Measurements from ENCODE around the gene EMC8. TPM values are rescaled to one million over a fixed set of nuclear protein-coding genes. Genes with fewer than 3 reads are reported as not detected.
A peak's percentile ranks its signal among the peaks of the same experiment; 100 is the strongest.
"Not testable (repeated sequence)": the region's sequence is repeated elsewhere in the genome, so short reads cannot be mapped to it uniquely, and the experiment has no call there.

Gene EMC8
- total RNA-seq, 1 donor from 2014 or later: 25.4 TPM

DNA sequence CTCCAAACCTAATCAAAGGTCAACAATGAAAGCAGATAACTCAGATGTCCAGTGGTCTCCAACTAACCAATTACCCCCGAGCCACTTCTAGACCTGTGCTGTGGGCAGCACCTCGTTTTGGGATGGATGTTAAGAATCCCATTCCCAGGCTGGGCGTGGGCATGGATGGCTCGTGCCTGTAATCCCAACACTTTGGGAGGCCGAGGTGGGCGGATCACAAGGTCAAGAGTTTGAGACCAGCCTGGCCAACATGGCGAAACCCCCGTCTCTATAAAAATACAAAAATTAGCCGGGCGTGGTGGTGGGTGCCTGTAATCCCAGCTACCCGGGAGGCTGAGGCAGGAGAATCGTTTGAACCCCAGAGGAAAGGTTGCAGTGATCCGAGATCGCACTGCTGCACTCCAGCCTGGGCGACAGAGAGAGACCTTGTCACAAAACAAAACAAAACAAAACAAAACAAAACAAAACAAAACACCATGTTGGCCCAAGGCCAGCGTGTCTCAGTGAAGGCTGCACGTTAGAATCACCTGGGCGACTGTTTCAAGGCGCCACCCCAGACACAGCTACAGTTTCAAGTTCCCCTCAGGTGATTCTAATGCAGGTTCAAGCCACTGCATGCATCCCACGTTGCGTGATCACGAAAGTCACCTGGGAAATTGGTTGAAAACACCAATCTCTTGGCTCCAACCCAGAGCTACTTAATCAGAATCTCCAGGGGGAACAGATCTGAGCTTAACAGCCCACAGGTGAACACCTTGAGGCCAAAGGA, 21.4 kb upstream of the EMC8 start:
- no peak for ATAC-seq
- intact Hi-C loops (cut with micrococcal nuclease): loop anchor here (2.0 to 10.0 kb wide), 2 partner anchors 164 to 194 kb away; no protein-coding TSS in a partner anchor
- no peak for DNase-seq

DNA sequence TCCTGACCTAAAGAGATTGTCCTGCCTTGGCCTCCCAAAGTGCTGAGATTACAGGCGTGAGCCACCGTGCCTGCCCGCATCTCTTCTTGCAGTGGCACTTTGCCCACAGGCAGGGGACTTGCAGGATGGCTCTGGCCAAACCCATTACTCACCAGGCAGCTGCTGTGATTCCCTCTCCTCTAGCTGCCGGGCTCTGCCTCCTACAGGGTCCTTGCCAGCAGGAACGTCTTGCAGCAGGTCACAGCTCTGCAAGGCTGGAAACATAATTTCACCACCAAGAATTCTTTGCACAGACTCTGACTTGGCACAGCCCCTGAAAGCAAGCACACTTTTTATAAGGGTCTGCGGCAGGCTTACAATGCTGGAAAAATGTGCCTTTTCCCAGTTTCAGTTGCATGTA, 20.4 kb upstream of the EMC8 start:
- intact Hi-C loops (cut with micrococcal nuclease): loop anchor here (2.0 to 10.0 kb wide), 2 partner anchors 165 to 195 kb away; no protein-coding TSS in a partner anchor
- DNase-seq (no peak), ATAC-seq (no peak)

DNA sequence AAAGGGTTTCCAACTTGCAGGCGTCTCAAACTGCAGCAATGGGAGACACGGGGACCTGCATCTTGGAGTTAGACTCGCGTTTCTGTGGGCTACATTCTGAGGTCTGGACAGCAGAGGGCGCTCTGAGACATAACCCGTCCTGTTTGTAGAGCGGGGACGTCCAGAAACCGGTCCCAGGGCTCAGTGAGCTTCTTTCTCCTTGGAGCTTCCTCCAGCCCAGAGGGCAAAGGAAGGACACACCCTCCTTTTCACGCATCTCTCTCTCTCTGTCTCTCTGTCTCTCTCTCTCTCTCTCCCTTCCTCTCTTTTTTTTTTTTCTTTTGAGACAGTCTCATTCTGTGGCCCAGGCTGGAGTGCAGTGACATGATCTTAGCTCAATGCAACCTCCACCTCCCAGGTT, 19.9 kb upstream of the EMC8 start:
- intact Hi-C loops (cut with micrococcal nuclease): no loop called here
- DNase-seq (peak; percentile 85), ATAC-seq (peak; percentile 71)

DNA sequence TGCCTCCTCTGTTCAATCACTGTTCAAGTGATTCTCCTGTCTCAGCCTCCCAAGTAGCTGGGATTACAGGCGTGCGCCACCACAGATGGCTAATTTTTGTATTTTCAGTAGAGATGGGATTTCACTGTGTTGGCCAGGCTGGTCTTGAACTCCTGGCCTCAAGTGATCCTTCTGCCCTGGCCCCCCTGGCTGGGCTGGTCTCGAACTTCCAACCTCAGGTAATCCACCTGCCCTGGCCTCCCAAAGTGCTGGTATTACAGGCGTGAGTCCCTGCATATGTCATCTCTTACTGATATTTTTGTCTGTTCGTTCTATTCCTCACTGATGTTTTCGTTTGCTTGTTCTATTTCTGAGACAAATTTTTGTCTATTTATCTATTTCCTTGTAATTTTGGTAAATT, 17.9 kb upstream of the EMC8 start:
- intact Hi-C loops (cut with micrococcal nuclease); DNase-seq; ATAC-seq: not testable (repeated sequence)

DNA sequence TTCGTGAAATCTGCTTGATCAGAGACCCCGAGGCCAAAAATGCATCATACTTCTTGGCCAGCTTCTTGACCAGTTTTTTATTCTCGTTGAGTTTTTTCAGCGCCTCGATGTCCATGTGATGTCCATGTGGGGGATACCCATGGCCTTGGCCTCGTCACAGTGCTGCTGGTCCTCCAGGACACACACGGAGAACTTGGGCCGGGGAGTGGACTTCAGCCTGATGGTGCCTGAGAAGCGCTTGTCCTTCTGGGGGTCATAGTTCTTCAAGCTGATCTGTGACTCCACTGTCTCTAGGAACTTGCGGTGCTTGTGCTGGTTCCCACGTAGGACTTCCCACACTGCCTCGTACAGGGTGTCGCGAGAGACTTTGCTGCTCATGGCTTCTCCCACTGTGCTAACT, 16.8 kb upstream of the EMC8 start:
- intact Hi-C loops (cut with micrococcal nuclease): no loop called here
- DNase-seq (no peak), ATAC-seq (no peak)

DNA sequence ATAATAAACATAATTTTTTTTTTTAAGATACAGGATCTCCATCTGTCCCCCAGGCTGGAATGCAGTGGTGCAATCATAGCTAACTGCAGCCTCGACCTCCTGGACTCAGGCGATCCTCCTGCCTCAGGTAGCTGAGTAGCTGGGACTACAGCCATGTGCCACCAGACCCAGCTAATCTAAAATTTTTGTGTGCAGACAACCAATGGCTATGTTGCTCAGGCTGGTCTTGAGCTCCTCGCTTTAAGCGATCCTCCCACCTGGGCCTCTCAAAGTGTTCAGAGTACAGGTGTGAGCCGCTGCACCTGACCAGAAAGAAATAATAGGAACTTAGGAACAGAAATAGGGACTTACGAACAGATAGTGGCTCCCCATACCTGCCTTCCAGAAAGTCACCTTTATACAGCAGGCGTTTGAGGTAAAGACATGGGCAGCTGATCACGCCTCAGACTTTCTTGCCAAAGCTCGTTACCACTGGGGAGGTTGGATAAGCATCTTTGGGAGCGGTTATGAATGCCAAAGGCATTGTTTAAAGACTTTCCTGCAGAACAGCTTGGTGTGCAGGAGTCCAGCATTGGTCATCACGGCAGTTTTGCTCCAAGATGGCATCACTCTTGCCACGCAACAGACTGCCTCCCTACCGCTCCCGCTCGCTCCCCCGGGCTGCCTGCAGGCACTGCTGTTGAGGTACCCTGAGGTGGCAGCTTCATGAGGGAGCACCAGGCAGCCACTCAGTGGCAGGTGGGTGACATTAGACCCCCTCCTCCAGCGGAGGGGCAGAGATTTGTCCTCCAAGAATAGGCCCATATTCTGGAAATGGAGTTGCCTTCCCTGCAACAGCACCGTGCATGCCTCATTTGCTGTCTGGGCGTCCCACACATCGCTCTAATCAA, 13.7 kb upstream of the EMC8 start:
- intact Hi-C loops (cut with micrococcal nuclease): no loop called here
- no peak for DNase-seq
- ATAC-seq: no peak

DNA sequence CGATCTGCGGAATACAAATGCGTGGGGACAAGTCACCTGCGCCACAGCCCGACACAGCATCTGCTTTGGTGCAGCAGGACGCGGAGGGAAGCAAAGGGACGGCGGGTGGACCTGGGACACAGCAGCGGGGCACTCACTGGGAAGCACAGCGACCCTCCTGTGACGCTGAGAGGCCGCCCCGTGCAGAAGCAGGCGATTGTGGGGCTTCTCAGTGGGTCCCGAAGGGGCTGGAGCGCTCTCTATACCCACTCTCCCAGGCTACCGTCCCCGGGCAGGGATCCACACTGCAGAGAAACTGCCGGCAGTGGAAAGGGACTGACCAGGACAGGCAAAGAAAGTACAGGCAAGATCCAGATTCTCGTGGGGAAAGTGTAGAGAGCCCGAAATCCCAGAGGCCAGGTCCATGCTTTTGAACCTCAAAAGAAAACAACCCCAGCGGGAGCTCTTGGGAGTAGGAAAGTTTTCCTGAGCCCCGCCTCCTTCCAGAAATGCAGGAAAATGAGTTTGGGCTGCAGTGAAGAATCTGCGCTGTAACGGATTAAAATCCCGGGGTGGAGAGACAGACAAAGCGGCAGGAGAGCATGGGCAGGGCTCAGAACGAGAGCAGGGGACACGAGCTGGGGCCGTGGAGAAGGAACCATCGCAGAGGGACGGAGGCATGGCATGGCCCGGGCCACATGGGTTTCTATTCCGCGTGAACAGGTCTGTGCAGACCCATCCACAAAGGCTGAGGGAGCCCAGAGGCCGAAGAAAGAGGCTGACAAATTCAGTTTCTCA, 12.9 kb upstream of the EMC8 start:
- intact Hi-C loops (cut with micrococcal nuclease): no loop called here
- ATAC-seq (no peak), DNase-seq (no peak)

DNA sequence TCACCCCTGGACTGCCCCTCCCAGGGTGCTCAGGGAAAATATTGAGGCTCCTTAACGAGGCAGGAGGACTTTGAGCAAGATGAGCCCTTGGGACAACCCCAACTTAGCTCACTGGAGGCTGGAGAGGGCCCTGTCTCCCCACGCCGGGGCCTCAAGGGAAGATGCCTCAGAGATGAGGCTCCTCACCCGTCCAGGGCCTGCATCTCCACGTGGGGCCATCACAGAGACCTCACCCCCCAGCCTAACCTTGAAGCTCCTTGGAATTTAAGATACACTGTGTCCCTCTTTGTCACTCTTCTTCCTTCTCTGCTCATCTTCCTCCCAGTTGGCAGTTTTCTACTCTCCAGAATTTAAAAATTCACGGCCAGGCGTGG, 11.4 kb upstream of the EMC8 start:
- intact Hi-C loops (cut with micrococcal nuclease): no loop called here
- DNase-seq (no peak), ATAC-seq (no peak)

DNA sequence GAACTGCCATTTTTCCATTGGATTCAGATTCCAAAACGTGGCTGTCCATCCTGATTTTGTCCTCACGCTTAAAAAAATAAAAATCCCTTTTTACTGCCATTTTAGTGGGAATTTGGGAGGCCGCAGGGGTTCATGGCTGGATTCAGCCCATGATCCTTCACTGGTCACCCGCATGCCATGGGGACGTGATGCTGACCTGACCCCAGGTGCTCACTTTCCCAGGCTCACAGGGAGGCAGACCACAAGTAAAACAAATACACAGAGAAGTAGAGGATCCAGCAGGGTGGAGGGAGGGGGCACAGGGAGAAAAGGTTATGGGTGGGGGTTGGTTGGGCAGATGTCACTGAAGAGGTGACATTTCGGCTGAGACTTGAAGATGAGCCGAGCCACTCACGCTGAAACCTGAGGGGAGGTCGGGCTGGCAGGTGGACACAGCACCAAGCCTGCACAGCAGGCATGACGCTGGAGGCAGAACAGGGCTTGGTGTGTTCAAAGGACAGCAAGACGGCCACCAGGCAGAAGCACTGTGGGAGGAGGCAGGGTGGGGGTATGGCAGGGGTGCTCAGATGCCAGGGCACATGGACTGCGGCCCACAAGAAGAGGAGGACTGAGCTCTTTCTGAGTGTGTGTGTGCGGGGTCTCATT, 10.9 kb upstream of the EMC8 start:
- DNase-seq (no peak), ATAC-seq (no peak)
- intact Hi-C loops (cut with micrococcal nuclease): no loop called here

DNA sequence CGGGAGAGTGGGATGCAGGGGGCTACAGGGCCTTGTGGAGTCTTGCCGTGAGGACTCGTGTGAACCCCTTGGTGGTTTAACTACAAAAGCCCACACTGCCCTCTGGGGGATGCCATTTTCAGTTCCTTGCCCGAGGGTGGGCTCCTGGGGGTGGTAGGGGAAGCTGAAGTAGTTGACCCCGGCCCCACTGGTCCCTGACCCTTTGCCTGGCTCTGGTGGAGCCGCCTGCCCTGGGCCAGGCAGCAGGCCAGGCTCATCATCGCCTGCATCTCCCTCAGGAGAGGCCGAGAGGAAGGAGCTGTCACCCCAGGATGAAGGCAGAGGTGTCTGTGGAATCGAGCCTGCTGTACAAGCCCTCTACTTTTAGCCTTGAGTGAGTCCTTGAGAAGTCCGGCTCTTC, 10.3 kb upstream of the EMC8 start:
- ATAC-seq (no peak), DNase-seq (no peak)
- intact Hi-C loops (cut with micrococcal nuclease): no loop called here

DNA sequence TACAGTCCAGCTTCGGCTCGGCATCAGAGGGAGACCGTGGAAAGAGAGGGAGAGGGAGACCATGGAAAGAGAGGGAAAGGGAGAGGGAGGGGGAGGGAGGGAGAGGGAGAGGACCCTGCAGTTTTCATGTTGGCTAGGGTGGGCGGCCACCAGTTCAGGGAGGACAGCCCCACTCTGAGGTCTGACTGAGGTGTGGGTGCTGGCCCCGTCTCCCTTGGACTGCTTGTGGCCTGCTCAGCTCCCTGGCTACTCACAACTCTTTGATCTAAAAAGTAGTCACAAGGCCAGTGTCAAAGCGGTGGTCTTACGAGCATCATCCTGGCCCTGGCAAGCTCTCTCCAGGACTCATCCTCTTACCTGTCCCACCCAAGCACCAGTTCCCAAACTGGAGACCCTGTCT, 9.6 kb upstream of the EMC8 start:
- ATAC-seq (no peak), DNase-seq (no peak)
- intact Hi-C loops (cut with micrococcal nuclease): no loop called here

DNA sequence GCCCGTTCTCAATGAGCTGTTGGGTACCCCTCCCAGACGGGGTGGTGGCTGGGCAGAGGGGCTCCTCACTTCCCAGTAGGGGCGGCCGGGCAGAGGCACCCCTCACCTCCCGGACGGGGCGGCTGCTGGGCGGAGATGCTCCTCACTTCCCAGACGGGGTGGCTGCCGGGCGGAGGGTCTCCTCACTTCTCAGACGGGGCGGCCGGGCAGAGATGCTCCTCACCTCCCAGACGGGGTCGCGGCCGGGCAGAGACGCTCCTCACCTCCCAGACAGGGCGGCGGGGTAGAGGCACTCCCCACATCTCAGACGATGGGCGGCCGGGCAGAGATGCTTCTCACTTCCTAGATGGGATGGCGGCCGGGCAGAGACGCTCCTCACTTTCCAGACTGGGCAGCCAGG, 8.8 kb upstream of the EMC8 start:
- DNase-seq; intact Hi-C loops (cut with micrococcal nuclease); ATAC-seq: not testable (repeated sequence)

DNA sequence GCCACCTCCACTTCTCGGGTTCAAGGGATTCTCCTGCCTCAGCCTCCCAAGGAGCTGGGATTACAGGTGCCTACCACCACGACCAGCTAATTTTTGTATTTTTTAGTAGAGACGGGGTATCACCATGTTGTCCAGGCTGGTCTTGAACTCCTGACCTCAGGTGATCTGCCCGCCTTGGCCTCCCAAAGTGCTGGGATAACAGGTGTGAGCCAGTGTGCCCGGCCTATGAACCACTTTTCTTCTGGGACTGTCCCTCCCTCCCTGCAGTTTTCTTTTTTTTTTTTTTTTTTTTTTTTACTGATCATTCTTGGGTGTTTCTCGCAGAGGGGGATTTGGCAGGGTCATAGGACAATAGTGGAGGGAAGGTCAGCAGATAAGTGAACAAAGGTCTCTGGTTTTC, 8.0 kb upstream of the EMC8 start:
- ATAC-seq: not testable (repeated sequence)

DNA sequence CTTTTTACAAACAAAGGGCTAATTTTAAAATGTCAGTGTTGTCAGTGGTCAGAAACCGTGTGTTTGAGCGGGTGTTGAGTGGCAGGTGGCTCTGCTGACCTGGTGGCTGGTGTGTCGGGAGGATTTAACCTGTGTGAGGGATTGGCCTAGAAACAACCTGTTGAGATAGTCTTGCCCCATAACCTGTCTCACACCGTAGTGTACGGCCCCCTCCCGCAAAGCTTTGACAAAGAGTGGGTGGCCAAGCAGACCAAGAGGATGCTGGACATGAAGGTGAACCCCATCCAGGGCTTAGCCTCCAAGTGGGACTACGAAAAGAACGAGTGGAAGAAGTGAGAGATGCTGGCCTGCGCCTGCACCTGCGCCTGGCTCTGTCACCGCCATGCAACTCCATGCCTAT, 7.2 kb upstream of the EMC8 start:
- DNase-seq (no peak), ATAC-seq (no peak)
- intact Hi-C loops (cut with micrococcal nuclease): no loop called here

More for the DNA sequence above, 8.0 kb upstream of the EMC8 start:
- DNase-seq; intact Hi-C loops (cut with micrococcal nuclease): not testable (repeated sequence)

DNA sequence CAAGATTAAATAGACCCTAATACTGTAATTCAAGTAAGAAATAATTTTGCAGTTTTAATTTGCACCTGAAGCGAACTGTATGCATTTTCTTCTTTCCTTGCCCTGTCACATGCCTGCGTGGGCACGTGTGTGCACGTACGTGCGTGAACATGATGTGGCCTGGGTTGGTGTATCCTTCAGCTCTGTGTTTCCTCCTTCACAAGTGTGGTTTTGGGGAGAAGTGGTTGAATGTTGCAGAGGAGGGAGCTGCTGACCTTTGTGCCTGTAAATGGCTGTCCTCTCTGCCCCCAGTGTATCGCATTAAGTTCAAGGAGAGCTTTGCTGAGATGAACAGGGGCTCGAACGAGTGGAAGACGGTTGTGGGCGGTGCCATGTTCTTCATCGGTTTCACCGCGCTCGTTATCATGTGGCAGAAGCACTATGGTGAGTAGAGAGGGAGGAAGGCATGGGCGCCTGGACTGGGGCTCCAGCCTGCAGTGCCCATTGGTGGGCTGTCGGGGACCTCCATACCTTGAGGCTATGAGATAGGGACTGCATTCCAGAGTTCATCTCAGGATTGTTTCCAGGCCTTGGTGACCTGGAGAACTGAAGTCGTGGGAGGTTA, 6.2 kb upstream of the EMC8 start:
- ATAC-seq (peak; percentile 6), DNase-seq (no peak)
- intact Hi-C loops (cut with micrococcal nuclease): no loop called here

DNA sequence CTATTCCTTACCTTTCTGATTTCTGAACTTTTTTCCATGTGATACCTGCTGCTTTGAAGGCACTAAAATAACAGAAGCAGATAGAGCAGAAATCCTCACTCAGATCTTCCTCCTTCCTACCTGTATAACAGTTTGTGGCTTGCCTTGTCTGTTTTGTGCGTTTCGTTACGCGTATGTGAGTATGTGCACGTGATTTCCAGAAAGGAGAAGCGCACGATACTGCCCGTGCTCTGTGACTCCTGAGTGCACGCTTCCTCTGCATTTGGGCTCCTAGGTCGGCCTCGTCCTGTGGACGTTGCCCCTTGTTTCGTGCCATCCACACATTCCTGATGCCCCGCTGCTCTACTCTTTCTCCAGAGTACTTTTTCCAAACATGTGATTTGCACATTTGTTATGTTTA, 4.2 kb upstream of the EMC8 start:
- no peak for ATAC-seq
- no peak for DNase-seq
- intact Hi-C loops (cut with micrococcal nuclease): no loop called here

DNA sequence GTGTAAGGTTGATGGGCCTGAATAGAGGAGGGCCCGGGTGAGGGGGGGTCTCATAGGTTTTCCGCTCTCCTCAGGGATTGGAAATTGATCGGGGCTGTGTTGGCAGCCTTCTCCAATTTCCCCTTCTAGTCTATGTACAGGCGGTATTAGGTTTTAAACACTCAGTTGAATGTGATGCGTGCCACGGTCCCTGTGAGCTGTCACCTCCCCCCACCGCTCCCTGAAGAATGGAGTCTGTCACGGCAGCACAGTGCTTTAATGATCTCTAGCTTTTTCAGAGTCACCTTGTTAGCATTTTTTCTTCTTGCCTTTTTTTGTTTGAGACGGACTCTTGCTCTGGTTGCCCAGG, 951 bp upstream of the EMC8 start:
- no peak for DNase-seq
- peak; percentile 19 for ATAC-seq
- intact Hi-C loops (cut with micrococcal nuclease): no loop called here

DNA sequence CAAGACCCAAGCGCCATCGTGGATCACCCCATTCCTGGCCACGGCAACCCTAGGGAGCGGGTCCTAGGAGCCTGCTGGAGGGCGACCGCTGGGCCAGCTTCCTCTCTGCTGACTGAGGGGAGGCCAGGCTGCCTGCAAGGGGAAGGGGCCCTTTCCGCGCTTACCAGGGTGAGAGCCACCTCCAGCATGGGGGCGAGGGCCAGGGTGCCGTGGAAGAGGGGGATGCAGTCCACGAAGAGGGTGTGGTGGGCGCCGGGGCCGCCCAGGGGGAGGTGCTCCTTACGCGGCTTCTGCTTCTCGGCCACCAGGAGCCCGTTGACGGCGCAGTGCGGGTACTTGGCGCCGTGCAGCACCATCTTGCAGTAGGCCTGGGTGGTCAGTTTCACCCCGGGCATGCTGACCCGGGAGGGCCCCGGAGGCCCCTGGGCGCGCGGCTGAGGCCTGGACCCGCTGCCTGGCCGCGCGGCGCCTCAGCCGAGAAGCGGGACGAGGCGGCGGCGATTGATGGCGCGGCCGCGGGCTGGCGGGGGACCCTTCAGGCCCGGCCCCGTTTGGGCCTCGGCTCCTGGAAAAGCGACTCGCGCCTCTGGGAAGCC, 345 bp downstream of the EMC8 start:
- intact Hi-C loops (cut with micrococcal nuclease): no loop called here
- ATAC-seq (peak; percentile 38), DNase-seq (peak; percentile 47)

All from left ventricle myocardium superior (tissue), 1 donor.